Measurements from ENCODE around the gene WDR47.

- TF ChIP-seq, protein P1, sequence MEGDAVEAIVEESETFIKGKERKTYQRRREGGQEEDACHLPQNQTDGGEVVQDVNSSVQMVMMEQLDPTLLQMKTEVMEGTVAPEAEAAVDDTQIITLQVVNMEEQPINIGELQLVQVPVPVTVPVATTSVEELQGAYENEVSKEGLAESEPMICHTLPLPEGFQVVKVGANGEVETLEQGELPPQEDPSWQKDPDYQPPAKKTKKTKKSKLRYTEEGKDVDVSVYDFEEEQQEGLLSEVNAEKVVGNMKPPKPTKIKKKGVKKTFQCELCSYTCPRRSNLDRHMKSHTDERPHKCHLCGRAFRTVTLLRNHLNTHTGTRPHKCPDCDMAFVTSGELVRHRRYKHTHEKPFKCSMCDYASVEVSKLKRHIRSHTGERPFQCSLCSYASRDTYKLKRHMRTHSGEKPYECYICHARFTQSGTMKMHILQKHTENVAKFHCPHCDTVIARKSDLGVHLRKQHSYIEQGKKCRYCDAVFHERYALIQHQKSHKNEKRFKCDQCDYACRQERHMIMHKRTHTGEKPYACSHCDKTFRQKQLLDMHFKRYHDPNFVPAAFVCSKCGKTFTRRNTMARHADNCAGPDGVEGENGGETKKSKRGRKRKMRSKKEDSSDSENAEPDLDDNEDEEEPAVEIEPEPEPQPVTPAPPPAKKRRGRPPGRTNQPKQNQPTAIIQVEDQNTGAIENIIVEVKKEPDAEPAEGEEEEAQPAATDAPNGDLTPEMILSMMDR (conservative IDR thresholded peaks at IDR 0.05; ENCODE audit: low read length): no peak
- no peak for TF ChIP-seq EZH2phosphoT487 (IDR thresholded peaks at IDR 0.05; ENCODE audit: borderline replicate concordance)
Observed at GRCh38 chr1:108960719-108961118, 81.2 kb downstream of the WDR47 start.

All from Loucy (cell line).